ENCODE measurements around the gene KREMEN1. TPM values are rescaled to one million over a fixed set of nuclear protein-coding genes. Genes with fewer than 3 reads are reported as not detected.

Gene KREMEN1
- total RNA-seq, 1 experiment from 2014 or later: not detected

- H3K36me3 ChIP-seq (ENCODE audit: insufficient read depth, low read length): no peaks in the 10 kb centered on the region
- H2AFZ ChIP-seq (ENCODE audit: low read length): no peak overlapping the region
- no peaks in the 10 kb centered on the region for H3K79me2 ChIP-seq (ENCODE audit: low read length)
- H3K9me3 ChIP-seq (ENCODE audit: low read length): no peaks in the 10 kb centered on the region
- H3K4me1 ChIP-seq (ENCODE audit: low read length): no peaks in the 10 kb centered on the region
- H3K9ac ChIP-seq (ENCODE audit: low read length): no peak overlapping the region
- H3K9me2 ChIP-seq (replicated peaks; ENCODE audit: insufficient read depth, low read length): no peaks in the 10 kb centered on the region
- H4K20me1 ChIP-seq (ENCODE audit: insufficient read depth, low read depth, low read length): no peaks in the 10 kb centered on the region
- H3K4me2 ChIP-seq (ENCODE audit: low read depth, low read length, poor library complexity, severe bottlenecking): no peak overlapping the region
- H3K4me3 ChIP-seq (ENCODE audit: low read length): no peak overlapping the region
- DNase-seq: no peak
- H3K27me3 ChIP-seq (ENCODE audit: low read length): no peaks in the 10 kb centered on the region
- H3K27ac ChIP-seq (ENCODE audit: low read length): no peak overlapping the region
Observed at GRCh38 chr22:29043906-29044575, 28.8 kb upstream of the KREMEN1 start.

DNA sequence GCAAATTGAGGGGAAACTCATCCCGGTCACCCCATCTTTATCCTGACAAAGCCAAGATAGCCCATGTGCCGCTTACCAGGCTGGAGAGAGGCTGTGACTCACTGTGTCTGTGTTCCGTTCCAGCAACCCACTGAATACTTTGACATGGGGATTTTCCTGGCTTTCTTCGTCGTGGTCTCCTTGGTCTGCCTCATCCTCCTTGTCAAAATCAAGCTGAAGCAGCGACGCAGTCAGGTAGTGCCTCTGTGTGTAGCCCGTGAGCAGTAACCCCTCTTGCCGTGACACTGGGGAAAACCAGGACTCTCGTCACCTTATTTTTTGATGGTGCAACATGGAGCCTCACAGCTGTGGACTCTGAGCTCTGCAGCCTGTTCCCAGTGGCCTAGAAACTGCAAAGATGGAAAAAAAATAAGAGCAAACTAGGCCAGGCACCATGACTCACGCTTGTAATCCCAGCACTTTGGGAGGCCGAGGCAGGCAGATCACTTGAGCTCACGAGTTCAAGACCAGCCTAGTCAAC, 28.1 kb upstream of the KREMEN1 start:
- H3K9me3 ChIP-seq (ENCODE audit: low read length): no peaks in the 10 kb centered on the region
- H3K9me2 ChIP-seq (replicated peaks; ENCODE audit: insufficient read depth, low read length): no peaks in the 10 kb centered on the region
- H3K27me3 ChIP-seq (ENCODE audit: low read length): no peaks in the 10 kb centered on the region
- H3K4me3 ChIP-seq (ENCODE audit: low read length): no peak overlapping the region
- no peak overlapping the region for H2AFZ ChIP-seq (ENCODE audit: low read length)
- no peak overlapping the region for H3K27ac ChIP-seq (ENCODE audit: low read length)
- no peaks in the 10 kb centered on the region for H3K36me3 ChIP-seq (ENCODE audit: insufficient read depth, low read length)
- H3K79me2 ChIP-seq (ENCODE audit: low read length): no peaks in the 10 kb centered on the region
- no peak overlapping the region for H3K4me2 ChIP-seq (ENCODE audit: low read depth, low read length, poor library complexity, severe bottlenecking)
- no peaks in the 10 kb centered on the region for H4K20me1 ChIP-seq (ENCODE audit: insufficient read depth, low read depth, low read length)
- DNase-seq: no peak
- H3K9ac ChIP-seq (ENCODE audit: low read length): no peak overlapping the region
- H3K4me1 ChIP-seq (ENCODE audit: low read length): no peaks in the 10 kb centered on the region

GRCh38 chr22:29048822-29049654, 23.8 kb upstream of the KREMEN1 start:
- H3K4me2 ChIP-seq (ENCODE audit: low read depth, low read length, poor library complexity, severe bottlenecking): no peak overlapping the region
- no peak overlapping the region for H3K9ac ChIP-seq (ENCODE audit: low read length)
- no peak overlapping the region for H3K4me3 ChIP-seq (ENCODE audit: low read length)
- no peaks in the 10 kb centered on the region for H3K79me2 ChIP-seq (ENCODE audit: low read length)
- H3K4me1 ChIP-seq (ENCODE audit: low read length): no peaks in the 10 kb centered on the region
- H3K27ac ChIP-seq (ENCODE audit: low read length): no peak overlapping the region
- H4K20me1 ChIP-seq (ENCODE audit: insufficient read depth, low read depth, low read length): no peaks in the 10 kb centered on the region
- no peak overlapping the region for H2AFZ ChIP-seq (ENCODE audit: low read length)
- H3K27me3 ChIP-seq (ENCODE audit: low read length): no peaks in the 10 kb centered on the region
- no peak for DNase-seq
- no peaks in the 10 kb centered on the region for H3K9me3 ChIP-seq (ENCODE audit: low read length)
- no peaks in the 10 kb centered on the region for H3K9me2 ChIP-seq (replicated peaks; ENCODE audit: insufficient read depth, low read length)
- no peaks in the 10 kb centered on the region for H3K36me3 ChIP-seq (ENCODE audit: insufficient read depth, low read length)

DNA sequence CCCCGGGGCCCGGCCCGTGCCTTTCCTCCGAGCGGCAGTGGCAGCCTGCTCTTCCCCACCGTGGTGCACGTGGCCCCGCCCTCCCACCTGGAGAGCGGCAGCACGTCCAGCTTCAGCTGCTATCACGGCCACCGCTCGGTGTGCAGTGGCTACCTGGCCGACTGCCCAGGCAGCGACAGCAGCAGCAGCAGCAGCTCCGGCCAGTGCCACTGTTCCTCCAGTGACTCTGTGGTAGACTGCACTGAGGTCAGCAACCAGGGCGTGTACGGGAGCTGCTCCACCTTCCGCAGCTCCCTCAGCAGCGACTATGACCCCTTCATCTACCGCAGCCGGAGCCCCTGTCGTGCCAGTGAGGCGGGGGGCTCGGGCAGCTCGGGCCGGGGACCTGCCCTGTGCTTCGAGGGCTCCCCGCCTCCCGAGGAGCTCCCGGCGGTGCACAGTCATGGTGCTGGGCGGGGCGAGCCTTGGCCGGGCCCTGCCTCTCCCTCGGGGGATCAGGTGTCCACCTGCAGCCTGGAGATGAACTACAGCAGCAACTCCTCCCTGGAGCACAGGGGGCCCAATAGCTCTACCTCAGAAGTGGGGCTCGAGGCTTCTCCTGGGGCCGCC, 23.1 kb upstream of the KREMEN1 start:
- Histone ChIP-seq H3K4me1 (ENCODE audit: low read length) (no peaks in the 10 kb centered on the region), H3K79me2 (ENCODE audit: low read length) (no peaks in the 10 kb centered on the region), H3K36me3 (ENCODE audit: insufficient read depth, low read length) (no peaks in the 10 kb centered on the region), H3K9ac (ENCODE audit: low read length) (no peak overlapping the region), H4K20me1 (ENCODE audit: insufficient read depth, low read depth, low read length) (no peaks in the 10 kb centered on the region), H3K4me3 (ENCODE audit: low read length) (no peak overlapping the region), H3K9me2 (replicated peaks; ENCODE audit: insufficient read depth, low read length) (no peaks in the 10 kb centered on the region), H2AFZ (ENCODE audit: low read length) (no peak overlapping the region), H3K9me3 (ENCODE audit: low read length) (no peaks in the 10 kb centered on the region), H3K27me3 (ENCODE audit: low read length) (no peaks in the 10 kb centered on the region), H3K4me2 (ENCODE audit: low read depth, low read length, poor library complexity, severe bottlenecking) (no peak overlapping the region), H3K27ac (ENCODE audit: low read length) (no peak overlapping the region)
- no peak for DNase-seq

GRCh38 chr22:29050457-29050856, 22.4 kb upstream of the KREMEN1 start:
- DNase-seq: no peak
- H3K4me2 ChIP-seq (ENCODE audit: low read depth, low read length, poor library complexity, severe bottlenecking): no peak overlapping the region
- no peak overlapping the region for H3K27ac ChIP-seq (ENCODE audit: low read length)
- H3K9ac ChIP-seq (ENCODE audit: low read length): no peak overlapping the region
- no peaks in the 10 kb centered on the region for H3K9me2 ChIP-seq (replicated peaks; ENCODE audit: insufficient read depth, low read length)
- no peaks in the 10 kb centered on the region for H3K79me2 ChIP-seq (ENCODE audit: low read length)
- H3K9me3 ChIP-seq (ENCODE audit: low read length): no peaks in the 10 kb centered on the region
- H2AFZ ChIP-seq (ENCODE audit: low read length): no peak overlapping the region
- no peaks in the 10 kb centered on the region for H4K20me1 ChIP-seq (ENCODE audit: insufficient read depth, low read depth, low read length)
- H3K27me3 ChIP-seq (ENCODE audit: low read length): no peaks in the 10 kb centered on the region
- no peaks in the 10 kb centered on the region for H3K36me3 ChIP-seq (ENCODE audit: insufficient read depth, low read length)
- H3K4me1 ChIP-seq (ENCODE audit: low read length): no peaks in the 10 kb centered on the region
- H3K4me3 ChIP-seq (ENCODE audit: low read length): no peak overlapping the region

DNA sequence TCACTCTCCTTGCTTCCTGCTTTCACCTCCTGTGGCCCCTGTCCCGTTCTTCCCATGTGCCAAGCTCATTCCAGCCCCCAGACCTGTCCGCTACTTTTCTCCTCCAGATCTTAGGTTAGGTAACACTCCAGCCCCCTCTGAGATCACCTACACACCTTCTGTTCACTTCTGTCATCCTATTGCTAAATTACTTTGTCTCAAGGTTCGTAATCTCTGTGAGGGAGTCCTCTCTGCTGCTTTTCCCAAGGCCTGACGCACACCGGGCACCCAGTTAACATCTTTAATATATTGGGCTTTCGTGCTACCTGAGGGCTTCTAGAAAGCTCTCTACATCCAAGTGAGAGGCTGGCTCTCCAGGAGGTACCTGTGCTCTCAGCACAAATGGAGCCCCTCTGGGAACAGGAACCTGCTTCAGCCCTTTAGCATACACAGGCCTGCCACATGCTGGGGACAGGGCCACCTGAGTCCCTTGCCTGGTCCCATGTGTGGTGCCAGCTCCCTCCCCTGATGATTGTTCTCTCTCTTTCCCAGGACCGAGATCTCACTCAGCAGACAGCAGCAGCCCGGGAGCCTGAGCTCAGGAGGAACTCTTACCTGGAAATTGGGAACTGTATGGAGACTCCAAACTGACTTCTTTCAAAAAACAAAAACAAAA, 19.7 kb upstream of the KREMEN1 start:
- no peak overlapping the region for H3K4me2 ChIP-seq (ENCODE audit: low read depth, low read length, poor library complexity, severe bottlenecking)
- no peaks in the 10 kb centered on the region for H3K27me3 ChIP-seq (ENCODE audit: low read length)
- H3K9ac ChIP-seq (ENCODE audit: low read length): no peak overlapping the region
- H3K4me3 ChIP-seq (ENCODE audit: low read length): no peak overlapping the region
- no peaks in the 10 kb centered on the region for H3K9me3 ChIP-seq (ENCODE audit: low read length)
- no peaks in the 10 kb centered on the region for H4K20me1 ChIP-seq (ENCODE audit: insufficient read depth, low read depth, low read length)
- no peaks in the 10 kb centered on the region for H3K36me3 ChIP-seq (ENCODE audit: insufficient read depth, low read length)
- DNase-seq: no peak
- no peaks in the 10 kb centered on the region for H3K4me1 ChIP-seq (ENCODE audit: low read length)
- no peaks in the 10 kb centered on the region for H3K9me2 ChIP-seq (replicated peaks; ENCODE audit: insufficient read depth, low read length)
- H3K27ac ChIP-seq (ENCODE audit: low read length): no peak overlapping the region
- H2AFZ ChIP-seq (ENCODE audit: low read length): no peak overlapping the region
- no peaks in the 10 kb centered on the region for H3K79me2 ChIP-seq (ENCODE audit: low read length)

- H3K4me2 ChIP-seq (ENCODE audit: low read depth, low read length, poor library complexity, severe bottlenecking): no peak overlapping the region
- no peaks in the 10 kb centered on the region for H3K9me2 ChIP-seq (replicated peaks; ENCODE audit: insufficient read depth, low read length)
- no peaks in the 10 kb centered on the region for H3K79me2 ChIP-seq (ENCODE audit: low read length)
- H3K9me3 ChIP-seq (ENCODE audit: low read length): no peaks in the 10 kb centered on the region
- no peak overlapping the region for H3K4me3 ChIP-seq (ENCODE audit: low read length)
- no peaks in the 10 kb centered on the region for H3K4me1 ChIP-seq (ENCODE audit: low read length)
- no peaks in the 10 kb centered on the region for H3K27me3 ChIP-seq (ENCODE audit: low read length)
- DNase-seq: no peak
- H4K20me1 ChIP-seq (ENCODE audit: insufficient read depth, low read depth, low read length): no peaks in the 10 kb centered on the region
- H3K9ac ChIP-seq (ENCODE audit: low read length): no peak overlapping the region
- H2AFZ ChIP-seq (ENCODE audit: low read length): no peak overlapping the region
- H3K36me3 ChIP-seq (ENCODE audit: insufficient read depth, low read length): no peaks in the 10 kb centered on the region
- H3K27ac ChIP-seq (ENCODE audit: low read length): no peak overlapping the region
Observed at GRCh38 chr22:29054251-29054767, 18.5 kb upstream of the KREMEN1 start.
